ENCODE data around the gene GALNT10.

The GALNT10 gene

GRCh38 chr5:154325566-154325965 lies 135.0 kb downstream of the GALNT10 start:
- DNase-seq (ENCODE audit: low read depth): no peak

DNA sequence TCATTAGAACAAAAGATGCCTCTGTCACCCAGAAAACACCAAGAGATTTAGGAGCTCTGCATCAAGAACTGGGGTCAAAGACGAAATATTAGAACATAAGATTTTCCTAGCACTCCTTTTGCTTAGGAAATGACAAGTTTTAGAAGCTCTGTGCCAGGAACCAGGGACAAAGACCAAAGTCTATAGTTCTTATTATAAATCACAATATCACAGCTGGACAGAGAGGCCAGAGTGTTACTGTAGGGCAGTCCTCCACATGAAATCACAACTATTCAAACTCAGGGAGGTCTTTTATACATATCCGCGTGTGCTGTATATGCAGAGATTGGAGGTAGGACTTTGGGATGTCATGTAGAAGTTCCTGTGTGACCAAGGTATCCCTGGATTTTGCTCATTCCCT lies 138.5 kb downstream of the GALNT10 start:
- no peak for DNase-seq (ENCODE audit: low read depth)

DNA sequence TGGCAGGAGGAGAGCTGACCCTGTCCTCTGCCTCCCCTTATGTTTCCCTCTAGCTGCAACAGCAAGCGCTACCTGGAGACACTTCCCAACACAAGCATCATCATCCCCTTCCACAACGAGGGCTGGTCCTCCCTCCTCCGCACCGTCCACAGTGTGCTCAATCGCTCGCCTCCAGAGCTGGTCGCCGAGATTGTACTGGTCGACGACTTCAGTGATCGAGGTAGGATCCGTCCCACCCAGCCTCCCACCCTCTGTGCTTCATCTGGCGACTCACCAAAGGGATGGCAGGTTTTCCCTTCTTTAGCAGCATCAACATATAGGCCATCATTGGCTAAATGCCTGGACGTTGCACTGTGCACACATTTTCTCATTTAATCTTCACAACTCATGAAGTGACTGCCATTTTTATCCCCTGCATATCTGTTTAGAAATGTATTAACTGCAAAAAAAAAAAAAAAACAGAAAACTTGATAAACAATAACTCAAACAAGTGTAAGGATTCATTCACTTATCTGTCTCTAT lies 139.0 kb downstream of the GALNT10 start:
- no peak for DNase-seq (ENCODE audit: low read depth)

GRCh38 chr5:154330097-154330667 lies 139.6 kb downstream of the GALNT10 start:
- no peak for DNase-seq (ENCODE audit: low read depth)

GRCh38 chr5:154331232-154331631 lies 140.7 kb downstream of the GALNT10 start:
- no peak for DNase-seq (ENCODE audit: low read depth)

DNA sequence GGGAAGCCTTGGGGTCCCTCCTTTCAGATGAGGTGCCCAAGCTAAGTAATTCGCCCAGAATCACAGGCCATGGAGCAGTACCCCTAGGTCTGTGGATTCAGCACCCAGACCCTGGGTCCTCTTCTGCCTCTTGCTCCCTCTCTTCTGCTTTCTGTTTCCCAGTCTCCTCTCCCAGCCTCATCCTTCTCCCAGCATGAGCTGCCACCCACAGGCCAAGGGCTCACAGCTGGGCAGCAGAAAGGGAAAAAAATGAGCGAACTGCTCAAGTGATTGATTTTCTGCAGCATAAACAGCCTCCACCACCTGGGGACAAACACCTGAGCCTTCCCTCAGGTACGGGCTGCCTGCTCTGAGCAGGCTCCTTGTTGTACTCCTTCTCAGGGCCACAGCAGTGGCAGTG lies 141.4 kb downstream of the GALNT10 start:
- DNase-seq (ENCODE audit: low read depth): no peak

DNA sequence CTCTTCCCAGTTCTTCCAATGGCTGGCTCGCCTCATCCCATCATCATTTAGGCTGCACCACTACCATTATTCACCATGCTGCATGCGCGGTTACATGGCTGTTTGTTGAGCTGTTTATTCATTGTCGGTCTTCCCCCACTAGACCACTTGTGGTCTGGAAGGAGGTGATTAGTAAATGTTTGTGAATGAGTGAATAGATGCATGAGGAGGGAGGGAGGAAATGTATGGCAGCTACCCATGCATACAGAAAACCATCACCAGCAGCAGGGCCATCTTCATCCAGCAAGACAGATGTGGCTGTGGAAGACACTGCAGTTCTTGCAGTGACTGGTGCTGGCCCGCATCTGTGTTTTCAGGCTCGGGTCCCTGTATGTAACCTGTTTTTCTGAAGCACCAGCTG lies 141.9 kb downstream of the GALNT10 start:
- no peak for DNase-seq (ENCODE audit: low read depth)

GRCh38 chr5:154333016-154333415 lies 142.5 kb downstream of the GALNT10 start:
- no peak for DNase-seq (ENCODE audit: low read depth)

GRCh38 chr5:154334406-154335064 lies 144.0 kb downstream of the GALNT10 start:
- no peak for DNase-seq (ENCODE audit: low read depth)

GRCh38 chr5:154335065-154335448 lies 144.5 kb downstream of the GALNT10 start:
- no peak for DNase-seq (ENCODE audit: low read depth)

GRCh38 chr5:154341620-154342019 lies 151.1 kb downstream of the GALNT10 start:
- DNase-seq (ENCODE audit: low read depth): no peak

DNA sequence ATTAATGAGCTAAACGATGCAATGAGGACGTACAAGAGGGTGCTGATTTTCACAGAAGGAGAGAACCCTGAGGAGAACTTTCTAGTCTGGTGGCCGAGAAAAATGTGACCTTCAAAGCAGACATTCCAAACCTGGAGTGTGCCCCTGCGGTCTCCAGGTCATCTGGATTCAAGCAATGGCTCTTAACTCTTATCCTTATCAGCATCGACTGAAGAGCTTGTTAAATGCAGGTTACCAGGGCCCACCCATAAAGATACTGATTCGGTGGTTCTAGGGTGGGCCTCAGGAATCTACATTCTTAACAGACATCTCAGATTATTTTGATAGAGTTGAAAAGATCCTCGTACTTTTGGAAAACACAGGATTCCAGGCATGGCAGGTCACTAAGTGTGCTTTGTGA lies 151.7 kb downstream of the GALNT10 start:
- no peak for DNase-seq (ENCODE audit: low read depth)

DNA sequence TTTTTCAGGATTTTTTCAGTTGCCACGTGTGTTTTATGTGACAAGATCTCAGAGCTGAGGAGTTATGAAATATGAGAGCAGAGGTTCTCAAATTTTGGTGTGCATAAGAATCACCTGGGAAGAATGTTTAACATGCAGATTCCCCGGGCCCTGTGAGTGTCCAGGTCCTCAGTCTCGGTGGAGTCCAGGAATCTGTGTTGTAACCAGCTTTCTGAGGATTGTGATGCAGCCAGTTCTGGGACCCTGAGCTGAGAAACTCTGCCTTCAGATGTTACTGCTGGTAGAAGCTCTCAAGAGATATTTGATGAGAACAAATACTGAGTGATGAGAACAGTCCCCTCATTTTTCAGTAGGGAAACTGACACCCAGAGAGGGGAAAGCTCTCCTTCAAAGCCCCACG lies 152.4 kb downstream of the GALNT10 start:
- DNase-seq (ENCODE audit: low read depth): no peak

- no peak for DNase-seq (ENCODE audit: low read depth)
Measured at GRCh38 chr5:154344461-154344860, 153.9 kb downstream of the GALNT10 start.

DNA sequence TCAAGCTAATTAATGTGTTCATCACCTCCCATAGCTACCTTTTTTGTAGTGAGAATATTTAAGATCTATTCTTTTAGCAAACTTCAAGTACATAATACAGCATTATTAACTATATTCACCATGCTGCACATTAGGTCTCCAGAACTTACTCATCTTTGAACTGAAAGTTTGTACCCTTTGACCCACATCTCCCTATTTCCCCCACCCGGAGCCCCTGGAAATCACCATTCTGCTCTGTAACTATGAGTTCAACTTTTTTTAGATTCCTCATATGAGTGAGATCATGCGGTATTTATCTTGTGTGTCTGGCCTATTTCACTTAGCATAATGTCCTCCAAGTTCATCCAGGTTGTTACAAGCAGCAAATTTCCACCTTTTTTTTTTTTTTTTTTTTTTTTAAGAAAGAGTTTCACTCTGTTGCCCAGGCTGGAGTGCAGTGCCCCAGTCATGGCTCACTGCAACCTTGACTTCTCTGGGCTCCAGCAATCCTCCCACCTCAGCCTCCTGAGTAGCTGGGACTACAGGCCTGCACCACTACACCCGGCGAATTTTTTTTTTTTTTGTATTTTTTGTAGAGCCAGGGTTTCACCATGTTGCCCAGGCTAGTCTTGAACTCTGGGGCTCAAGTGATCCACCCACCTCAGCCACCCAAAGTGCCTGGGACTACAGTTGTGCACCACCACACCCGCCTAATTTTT lies 154.9 kb downstream of the GALNT10 start:
- no peak for DNase-seq (ENCODE audit: low read depth)

DNA sequence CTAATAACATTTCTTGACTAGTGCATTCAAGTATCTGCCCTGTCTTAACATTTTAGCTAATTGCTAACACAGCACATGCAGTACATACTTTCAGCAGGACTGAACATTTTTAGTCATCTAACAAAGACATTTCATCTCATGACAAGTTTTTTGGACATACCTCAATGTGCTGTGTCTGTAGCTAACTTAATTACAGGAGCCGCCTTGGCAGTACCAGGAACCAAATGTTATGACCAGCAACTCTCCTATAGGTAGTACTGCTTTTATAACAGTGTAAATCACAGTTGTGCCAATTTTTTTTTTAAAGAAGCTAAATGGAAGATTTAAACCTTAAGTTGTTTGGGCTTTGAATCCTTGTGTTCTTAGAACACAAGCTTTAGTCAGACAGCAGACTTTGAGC lies 155.9 kb downstream of the GALNT10 start:
- no peak for DNase-seq (ENCODE audit: low read depth)

- DNase-seq (ENCODE audit: low read depth): no peak
Measured at GRCh38 chr5:154349626-154350264, 159.2 kb downstream of the GALNT10 start.

DNA sequence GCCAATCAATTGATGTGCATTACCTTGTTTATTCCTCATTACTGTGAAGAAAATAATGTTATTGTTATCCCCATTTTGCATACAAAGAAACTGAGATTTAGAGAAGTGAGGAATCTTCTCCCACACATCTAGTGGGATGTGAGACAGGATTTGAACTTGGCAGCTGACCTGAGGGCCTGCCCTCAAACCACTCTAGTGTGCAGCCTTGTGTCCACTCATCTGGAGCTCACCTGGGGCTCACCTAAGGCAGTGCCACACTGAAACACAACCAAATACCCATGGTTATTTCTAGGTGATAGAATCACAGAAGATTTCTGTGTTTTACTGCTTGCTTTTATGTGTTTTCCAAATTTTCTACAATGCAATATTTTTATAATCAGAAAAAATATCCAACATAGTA lies 160.6 kb downstream of the GALNT10 start:
- DNase-seq (ENCODE audit: low read depth): no peak

GRCh38 chr5:154351566-154351965 lies 161.0 kb downstream of the GALNT10 start:
- no peak for DNase-seq (ENCODE audit: low read depth)

- DNase-seq (ENCODE audit: low read depth): no peak
Measured at GRCh38 chr5:154352960-154353548, 162.5 kb downstream of the GALNT10 start.

GRCh38 chr5:154355129-154355611 lies 164.6 kb downstream of the GALNT10 start:
- DNase-seq (ENCODE audit: low read depth): no peak

GRCh38 chr5:154356020-154356655 lies 165.6 kb downstream of the GALNT10 start:
- DNase-seq (ENCODE audit: low read depth): no peak

Measured in fibroblast of the conjunctiva (primary cell).